Measurements from ENCODE around the gene LZTFL1. TPM values are rescaled to one million over a fixed set of nuclear protein-coding genes. Genes with fewer than 3 reads are reported as not detected.

LZTFL1 gene
- total and polyA plus RNA-seq, 2 experiments from 2014 or later: 6.3 to 13.9 TPM

GRCh38 chr3:45789235-45789812 is 52.6 kb downstream of the LZTFL1 start:
- Histone ChIP-seq H3K79me2 (replicated peaks; ENCODE audit: insufficient read depth) (no peaks in the 10 kb centered on the region), H3K27ac (ENCODE audit: low read depth) (no peak overlapping the region), H3K27me3 (ENCODE audit: insufficient read depth) (peaks cover 12% of the 10 kb centered on the region), H2AFZ (no peak overlapping the region), H3K9me2 (ENCODE audit: insufficient read depth) (0 out of 2 replicates have a peak, but pooled peaks cover 3% of the 10 kb centered on the region), H4K20me1 (replicated peaks; ENCODE audit: insufficient read depth) (no peaks in the 10 kb centered on the region), H3K36me3 (ENCODE audit: insufficient read depth) (no peaks in the 10 kb centered on the region), H3K4me3 (no peak overlapping the region), H3K4me1 (ENCODE audit: insufficient read depth) (peaks cover 5% of the 10 kb centered on the region), H3F3A (replicated peaks; ENCODE audit: low read depth) (no peaks in the 10 kb centered on the region), H3K4me2 (no peak overlapping the region)
- Mint-ChIP-seq H3K27ac (no peak overlapping the region), H3K4me1 (peaks cover 5% of the 10 kb centered on the region), H3K4me3 (no peak overlapping the region), H3K9me3 (peaks cover 20% of the 10 kb centered on the region; the same call in 2 of the 3 replicates), H3K27me3 (ENCODE audit: insufficient read depth, low read depth, poor library complexity) (no peaks in the 10 kb centered on the region), H3K36me3 (ENCODE audit: low read depth) (peaks cover 8% of the 10 kb centered on the region; the same call in 2 of the 3 replicates)
- ATAC-seq: no peak
- no peak for TF ChIP-seq EZH2 (IDR thresholded peaks at IDR 0.05; ENCODE audit: low read depth, unreplicated experiment)
- no peak for DNase-seq (ENCODE audit: low spot score)

- no peaks in the 10 kb centered on the region for H3K27me3 ChIP-seq (ENCODE audit: insufficient read depth)
- Mint-ChIP-seq H3K27me3 (ENCODE audit: insufficient read depth, low read depth, poor library complexity) (no peaks in the 10 kb centered on the region), H3K27ac (no peak overlapping the region), H3K36me3 (ENCODE audit: low read depth) (peaks cover 8% of the 10 kb centered on the region; the same call in 2 of the 3 replicates), H3K4me3 (no peak overlapping the region), H3K4me1 (peaks cover 5% of the 10 kb centered on the region), H3K9me3 (peaks cover 22% of the 10 kb centered on the region; the same call in 2 of the 3 replicates)
- no peak overlapping the region for H3K27ac ChIP-seq (ENCODE audit: low read depth)
- no peak for ATAC-seq
- no peaks in the 10 kb centered on the region for H3F3A ChIP-seq (replicated peaks; ENCODE audit: low read depth)
- H3K36me3 ChIP-seq (ENCODE audit: insufficient read depth): no peaks in the 10 kb centered on the region
- H3K9me2 ChIP-seq (ENCODE audit: insufficient read depth): 0 out of 2 replicates have a peak, but pooled peaks cover 6% of the 10 kb centered on the region
- no peak overlapping the region for H3K4me2 ChIP-seq
- no peak overlapping the region for H2AFZ ChIP-seq
- no peaks in the 10 kb centered on the region for H3K79me2 ChIP-seq (replicated peaks; ENCODE audit: insufficient read depth)
- no peak overlapping the region for H3K4me3 ChIP-seq
- no peaks in the 10 kb centered on the region for H4K20me1 ChIP-seq (replicated peaks; ENCODE audit: insufficient read depth)
- H3K4me1 ChIP-seq (ENCODE audit: insufficient read depth): peaks cover 5% of the 10 kb centered on the region
- no peak for DNase-seq (ENCODE audit: low spot score)
- TF ChIP-seq EZH2 (IDR thresholded peaks at IDR 0.05; ENCODE audit: low read depth, unreplicated experiment) (no peak), ZNF462 (CRISPR knock-in tag; IDR thresholded peaks at IDR 0.05) (no peak), ZNF114 (CRISPR knock-in tag; IDR thresholded peaks at IDR 0.05) (no peak), STAT1 (IDR thresholded peaks at IDR 0.05; ENCODE audit: unreplicated experiment) (no peak), POLR2AphosphoS5 (IDR thresholded peaks at IDR 0.05; ENCODE audit: low read depth) (no peak), ZNF331 (CRISPR knock-in tag; IDR thresholded peaks at IDR 0.05; ENCODE audit: low read depth) (no peak), CTCF (conservative IDR thresholded peaks at IDR 0.05; ENCODE audit: low read depth in 2 of 2) (no peak), CREB1 (CRISPR knock-in tag; IDR thresholded peaks at IDR 0.05; ENCODE audit: low read depth) (no peak), EZH2phosphoT487 (IDR thresholded peaks at IDR 0.05; ENCODE audit: unreplicated experiment) (no peak), REST (IDR thresholded peaks at IDR 0.05; ENCODE audit: unreplicated experiment) (no peak)
These were observed 54.4 kb downstream of the LZTFL1 start for GRCh38 chr3:45787551-45787950.

Data from GM23338 (cell line).